GM19455 (cell line): ENCODE data around the gene LMF1.
"Not testable (repeated sequence)": the region's sequence is repeated elsewhere in the genome, so short reads cannot be mapped to it uniquely, and the experiment has no call there.

Experiments used
- ATAC-seq: cut with Tn5 transposase; IDR thresholded peaks from one replicate; pipeline ENCODE4 v1.9.1; 2021; ENCODE audit not compliant: unreplicated experiment

LMF1 gene

GRCh38 chr16:839643-840408, 131.0 kb downstream of the LMF1 start:
- no peak for ATAC-seq

GRCh38 chr16:838741-839140, 132.0 kb downstream of the LMF1 start:
- no peak for ATAC-seq

GRCh38 chr16:836822-837221, 134.0 kb downstream of the LMF1 start:
- ATAC-seq = not testable (repeated sequence)

GRCh38 chr16:836221-836620, 134.6 kb downstream of the LMF1 start:
- ATAC-seq = no peak

GRCh38 chr16:835373-835772, 135.4 kb downstream of the LMF1 start:
- no peak for ATAC-seq

GRCh38 chr16:833411-833810, 137.4 kb downstream of the LMF1 start:
- no peak for ATAC-seq

GRCh38 chr16:832652-833336, 138.0 kb downstream of the LMF1 start:
- no peak for ATAC-seq

GRCh38 chr16:831571-832413, 139.0 kb downstream of the LMF1 start:
- no peak for ATAC-seq

GRCh38 chr16:830871-831570, 139.8 kb downstream of the LMF1 start:
- no peak for ATAC-seq

GRCh38 chr16:830107-830870, 140.5 kb downstream of the LMF1 start:
- ATAC-seq = no peak

- ATAC-seq = no peak
Observed at GRCh38 chr16:828891-829290, 141.9 kb downstream of the LMF1 start.

- no peak for ATAC-seq
Observed at GRCh38 chr16:827513-827912, 143.3 kb downstream of the LMF1 start.

GRCh38 chr16:825341-826061, 145.3 kb downstream of the LMF1 start:
- ATAC-seq = no peak

- ATAC-seq = no peak
Observed at GRCh38 chr16:824601-825000, 146.2 kb downstream of the LMF1 start.

- ATAC-seq = no peak
Observed at GRCh38 chr16:824194-824593, 146.6 kb downstream of the LMF1 start.

GRCh38 chr16:822909-823297, 147.9 kb downstream of the LMF1 start:
- ATAC-seq = no peak

- ATAC-seq = no peak
Observed at GRCh38 chr16:822174-822908, 148.4 kb downstream of the LMF1 start.

GRCh38 chr16:821751-822150, 149.0 kb downstream of the LMF1 start:
- ATAC-seq = no peak

GRCh38 chr16:820748-821147, 150.0 kb downstream of the LMF1 start:
- ATAC-seq = no peak
